GM18508 (cell line): Measurements from ENCODE around the gene DNAJC5.
"Not testable (repeated sequence)": the region's sequence is repeated elsewhere in the genome, so short reads cannot be mapped to it uniquely, and the experiment has no call there.

Source experiments
- ATAC-seq: cut with Tn5 transposase; IDR thresholded peaks from one replicate; pipeline ENCODE4 v1.9.1; 2021; ENCODE audit warnings: moderate number of reproducible peaks; ENCODE audit not compliant: insufficient read depth, unreplicated experiment

DNAJC5 gene

GRCh38 chr20:63894358-63895201, at the start of gene DNAJC5:
Gene DNAJC5, plus strand, starts transcription at chr20:63895126. Its CDS starts 33,220 bp downstream, at chr20:63928346.
- peak; percentile 41 for ATAC-seq

- ATAC-seq, result no peak
Observed at GRCh38 chr20:63846128-63846771, 48.7 kb upstream of the DNAJC5 start.

- ATAC-seq, result no peak
Observed at GRCh38 chr20:63846888-63847236, 48.1 kb upstream of the DNAJC5 start.

- ATAC-seq, result no peak
Observed at GRCh38 chr20:63847237-63848002, 47.5 kb upstream of the DNAJC5 start.

- no peak for ATAC-seq
Observed at GRCh38 chr20:63848003-63848911, 46.7 kb upstream of the DNAJC5 start.

- peak; percentile 52 for ATAC-seq
Observed at GRCh38 chr20:63850689-63851547, 44.0 kb upstream of the DNAJC5 start.

- ATAC-seq, result not testable (repeated sequence)
Observed at GRCh38 chr20:63851548-63851943, 43.4 kb upstream of the DNAJC5 start.

- not testable (repeated sequence) for ATAC-seq
Observed at GRCh38 chr20:63853733-63854068, 41.2 kb upstream of the DNAJC5 start.

- no peak for ATAC-seq
Observed at GRCh38 chr20:63854069-63854765, 40.7 kb upstream of the DNAJC5 start.

- no peak for ATAC-seq
Observed at GRCh38 chr20:63854766-63855362, 40.1 kb upstream of the DNAJC5 start.

- no peak for ATAC-seq
Observed at GRCh38 chr20:63855363-63856097, 39.4 kb upstream of the DNAJC5 start.

GRCh38 chr20:63856098-63856511, 38.8 kb upstream of the DNAJC5 start:
- no peak for ATAC-seq

GRCh38 chr20:63857764-63858392, 37.0 kb upstream of the DNAJC5 start:
- ATAC-seq, result no peak

GRCh38 chr20:63858393-63859165, 36.3 kb upstream of the DNAJC5 start:
- ATAC-seq, result no peak

- ATAC-seq, result no peak
Observed at GRCh38 chr20:63859166-63859699, 35.7 kb upstream of the DNAJC5 start.
